Measurements from ENCODE around the gene RNU5D-1. TPM values are rescaled to one million over a fixed set of nuclear protein-coding genes. Genes with fewer than 3 reads are reported as not detected.
A peak's percentile ranks its signal among the peaks of the same experiment; 100 is the strongest.

The RNU5D-1 gene
- total RNA-seq, 4 donors from 2014 or later: not detected

- TF ChIP-seq, protein P1, sequence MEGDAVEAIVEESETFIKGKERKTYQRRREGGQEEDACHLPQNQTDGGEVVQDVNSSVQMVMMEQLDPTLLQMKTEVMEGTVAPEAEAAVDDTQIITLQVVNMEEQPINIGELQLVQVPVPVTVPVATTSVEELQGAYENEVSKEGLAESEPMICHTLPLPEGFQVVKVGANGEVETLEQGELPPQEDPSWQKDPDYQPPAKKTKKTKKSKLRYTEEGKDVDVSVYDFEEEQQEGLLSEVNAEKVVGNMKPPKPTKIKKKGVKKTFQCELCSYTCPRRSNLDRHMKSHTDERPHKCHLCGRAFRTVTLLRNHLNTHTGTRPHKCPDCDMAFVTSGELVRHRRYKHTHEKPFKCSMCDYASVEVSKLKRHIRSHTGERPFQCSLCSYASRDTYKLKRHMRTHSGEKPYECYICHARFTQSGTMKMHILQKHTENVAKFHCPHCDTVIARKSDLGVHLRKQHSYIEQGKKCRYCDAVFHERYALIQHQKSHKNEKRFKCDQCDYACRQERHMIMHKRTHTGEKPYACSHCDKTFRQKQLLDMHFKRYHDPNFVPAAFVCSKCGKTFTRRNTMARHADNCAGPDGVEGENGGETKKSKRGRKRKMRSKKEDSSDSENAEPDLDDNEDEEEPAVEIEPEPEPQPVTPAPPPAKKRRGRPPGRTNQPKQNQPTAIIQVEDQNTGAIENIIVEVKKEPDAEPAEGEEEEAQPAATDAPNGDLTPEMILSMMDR (IDR thresholded peaks at IDR 0.05): no peak
- TF ChIP-seq EP300 (IDR thresholded peaks at IDR 0.05) (no peak), POLR2A (IDR thresholded peaks at IDR 0.05) (peak; percentile 80 to 90), POLR2AphosphoS5 (IDR thresholded peaks at IDR 0.05) (peak in 1 of 3 donors; percentile 47)
- no peak overlapping the region for H3K4me3 ChIP-seq
- no peak for DNase-seq (ENCODE audit: low spot score in 2 of 2)
- no peaks in the 10 kb centered on the region for H3K9me3 ChIP-seq
- no peaks in the 10 kb centered on the region for H3K36me3 ChIP-seq
- peak overlapping the region; percentile 34 for H3K27ac ChIP-seq
- no peaks in the 10 kb centered on the region for H3K4me1 ChIP-seq
- H3K27me3 ChIP-seq: no peaks in the 10 kb centered on the region
- WGBS: 47% methylated on average over 14 of the region's 14 CpGs
These were observed 9.2 kb downstream of the RNU5D-1 start for GRCh38 chr1:44721485-44722361.

- DNase-seq (ENCODE audit: low spot score in 2 of 2): no peak
- Histone ChIP-seq H3K27ac (no peak overlapping the region), H3K27me3 (no peaks in the 10 kb centered on the region), H3K9me3 (no peaks in the 10 kb centered on the region), H3K4me1 (peaks cover 3% of the 10 kb centered on the region), H3K4me3 (no peak overlapping the region), H3K36me3 (no peaks in the 10 kb centered on the region)
- TF ChIP-seq POLR2AphosphoS5 (IDR thresholded peaks at IDR 0.05) (no peak), POLR2A (IDR thresholded peaks at IDR 0.05) (no peak), EP300 (IDR thresholded peaks at IDR 0.05) (no peak)
- TF ChIP-seq, protein P1 (IDR thresholded peaks at IDR 0.05): no peak
- WGBS: 80% methylated on average over 4 of the region's 4 CpGs
These were observed 10.7 kb downstream of the RNU5D-1 start for GRCh38 chr1:44720281-44720680.

DNA sequence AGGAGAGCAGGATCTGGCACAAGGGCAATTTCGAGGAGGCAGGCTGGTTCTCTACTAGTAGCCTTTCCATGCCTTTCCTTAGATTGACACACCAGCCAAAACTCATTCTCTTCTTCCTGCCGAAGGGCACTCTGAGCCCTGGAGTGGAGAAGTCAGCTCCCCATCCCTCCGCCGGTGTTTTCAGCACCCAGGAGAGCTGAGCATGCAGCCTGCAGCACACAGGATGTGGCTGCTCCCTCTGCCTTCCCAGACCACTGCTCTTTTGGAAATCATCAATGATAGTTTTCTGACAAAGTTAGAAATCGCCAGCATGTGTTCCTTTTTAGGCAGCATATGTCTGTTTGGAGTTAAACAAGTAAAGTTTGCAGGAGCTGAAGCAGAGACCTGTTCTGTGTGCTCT is 11.7 kb downstream of the RNU5D-1 start:
- TF ChIP-seq EP300 (IDR thresholded peaks at IDR 0.05): no peak
- TF ChIP-seq POLR2AphosphoS5 (IDR thresholded peaks at IDR 0.05): no peak
- TF ChIP-seq POLR2A (IDR thresholded peaks at IDR 0.05): no peak
- TF ChIP-seq, protein P1 (IDR thresholded peaks at IDR 0.05): no peak
- Histone ChIP-seq H3K27me3 (no peaks in the 10 kb centered on the region), H3K36me3 (no peaks in the 10 kb centered on the region), H3K27ac (no peak overlapping the region), H3K9me3 (no peaks in the 10 kb centered on the region), H3K4me1 (peaks cover 11% of the 10 kb centered on the region), H3K4me3 (no peak overlapping the region)
- no peak for DNase-seq (ENCODE audit: low spot score in 2 of 2)
- 59% methylated on average over 5 of the region's 5 CpGs for WGBS

DNA sequence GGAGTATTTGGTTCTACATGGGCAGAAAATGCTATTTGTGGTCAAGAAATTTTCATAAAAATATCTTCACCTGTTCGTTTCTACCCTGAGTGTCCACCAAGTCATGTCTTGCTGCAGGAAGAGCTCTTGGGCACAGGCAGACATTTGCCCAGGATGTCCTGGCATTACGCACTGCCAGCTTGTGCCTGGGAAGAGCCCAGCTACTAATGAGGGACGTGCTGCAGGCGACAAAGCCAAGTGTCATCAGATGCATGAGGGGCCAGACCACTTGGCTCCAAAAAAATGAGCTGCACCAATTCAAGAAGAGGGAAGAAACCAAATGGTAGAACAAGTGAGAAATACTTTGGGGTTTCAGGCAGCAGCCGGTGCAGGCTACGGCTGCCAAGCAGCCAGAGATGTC is 12.9 kb downstream of the RNU5D-1 start:
- no peak for DNase-seq (ENCODE audit: low spot score in 2 of 2)
- no peak overlapping the region for H3K4me3 ChIP-seq
- 84% methylated on average over 6 of the region's 6 CpGs for WGBS
- H3K27ac ChIP-seq: no peak overlapping the region
- H3K27me3 ChIP-seq: no peaks in the 10 kb centered on the region
- H3K9me3 ChIP-seq: no peaks in the 10 kb centered on the region
- peaks cover 11% of the 10 kb centered on the region for H3K4me1 ChIP-seq
- TF ChIP-seq, protein P1 (IDR thresholded peaks at IDR 0.05): no peak
- TF ChIP-seq POLR2AphosphoS5 (IDR thresholded peaks at IDR 0.05): no peak
- H3K36me3 ChIP-seq: no peaks in the 10 kb centered on the region

DNA sequence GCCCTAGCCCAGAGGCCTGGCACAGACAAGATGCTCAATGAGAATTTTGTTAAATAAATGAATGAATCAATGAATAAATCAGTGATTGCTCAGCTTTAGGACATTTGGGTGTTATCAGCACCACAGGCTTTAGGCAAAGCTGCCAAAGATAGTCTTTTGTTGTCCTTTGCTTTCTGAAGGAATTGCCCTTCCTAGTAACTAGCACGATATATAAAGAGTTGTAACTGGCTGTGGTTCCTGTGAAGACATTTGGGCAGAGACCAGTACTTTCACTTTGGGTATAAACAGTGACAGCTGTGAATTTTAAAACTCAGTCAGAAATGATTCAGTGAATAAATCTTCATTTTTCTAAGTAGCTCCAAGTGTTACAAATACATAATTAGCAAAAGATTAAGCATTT is 13.3 kb downstream of the RNU5D-1 start:
- 39% methylated on average over 1 of the region's 1 CpG for WGBS

More for the DNA sequence above, 13.3 kb downstream of the RNU5D-1 start:
- no peaks in the 10 kb centered on the region for H3K9me3 ChIP-seq
- no peak overlapping the region for H3K27ac ChIP-seq
- no peak for TF ChIP-seq POLR2AphosphoS5 (IDR thresholded peaks at IDR 0.05)
- no peak for TF ChIP-seq POLR2A (IDR thresholded peaks at IDR 0.05)
- TF ChIP-seq EP300 (IDR thresholded peaks at IDR 0.05): no peak
- TF ChIP-seq, protein P1 (IDR thresholded peaks at IDR 0.05): no peak
- no peak overlapping the region for H3K4me3 ChIP-seq
- no peak for DNase-seq (ENCODE audit: low spot score in 2 of 2)
- peaks cover 11% of the 10 kb centered on the region for H3K4me1 ChIP-seq
- no peaks in the 10 kb centered on the region for H3K36me3 ChIP-seq
- H3K27me3 ChIP-seq: no peaks in the 10 kb centered on the region

All from suprapubic skin (tissue), 4 donors.